ENCODE data around the gene GON4L.
"Not testable (repeated sequence)": the region's sequence is repeated elsewhere in the genome, so short reads cannot be mapped to it uniquely, and the experiment has no call there.

GON4L gene

DNA sequence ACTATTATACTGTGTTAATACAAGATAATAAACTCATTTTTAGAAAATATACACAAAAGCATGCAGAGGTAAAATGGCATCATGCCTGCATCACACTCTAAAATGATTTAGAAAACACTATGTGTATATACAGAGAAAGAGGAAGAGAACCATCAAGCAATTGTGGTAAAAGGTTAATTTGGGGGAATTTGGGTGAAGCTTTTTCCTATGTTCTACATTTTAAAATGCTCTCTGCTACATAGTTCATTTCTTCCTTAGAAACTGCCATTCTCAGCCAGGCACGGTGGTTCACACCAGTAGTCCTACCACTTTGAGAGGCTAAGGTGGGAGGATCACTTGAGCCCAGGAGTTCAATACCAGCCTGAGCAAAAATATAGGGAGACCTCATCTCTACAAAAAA, 44.1 kb downstream of the GON4L start:
- no peak for DNase-seq

DNA sequence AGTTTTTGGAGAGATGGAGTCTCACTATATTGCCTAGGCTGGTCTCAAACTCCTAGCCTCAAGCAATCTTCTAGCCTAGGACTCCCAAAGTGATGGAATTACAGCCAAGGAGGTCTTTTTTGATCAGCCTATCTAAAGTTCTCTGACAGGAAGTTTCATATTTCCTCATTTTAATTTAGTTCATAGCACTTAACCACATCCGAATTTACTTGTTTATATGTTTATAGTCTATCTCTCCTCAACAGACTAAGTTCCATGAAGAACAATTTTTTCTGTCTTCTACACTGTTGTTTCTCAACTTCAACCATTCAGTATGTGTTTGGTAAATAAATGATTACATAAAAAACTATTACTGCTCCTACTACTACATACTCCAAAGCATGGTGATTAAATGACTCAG, 47.9 kb downstream of the GON4L start:
- DNase-seq: peak; percentile 62

DNA sequence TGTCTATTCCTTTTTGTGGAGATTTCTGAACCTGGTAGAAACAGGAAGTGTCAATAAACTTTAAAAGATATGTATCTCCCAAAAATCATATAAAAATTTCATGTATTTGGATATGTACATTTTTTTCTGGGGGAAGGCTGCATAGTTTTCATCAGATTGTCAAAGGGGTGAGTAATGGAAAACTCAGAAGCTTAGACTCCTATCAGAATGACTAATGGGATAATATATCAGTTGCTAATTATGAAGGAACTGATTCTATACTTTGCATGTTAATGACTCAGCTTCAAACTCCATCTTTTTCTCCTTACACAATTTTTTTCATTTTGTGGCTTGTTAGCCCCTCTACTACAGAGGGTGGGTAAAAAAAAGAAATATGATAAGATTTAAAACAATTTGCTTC, 55.9 kb downstream of the GON4L start:
- peak; percentile 8 for DNase-seq

DNA sequence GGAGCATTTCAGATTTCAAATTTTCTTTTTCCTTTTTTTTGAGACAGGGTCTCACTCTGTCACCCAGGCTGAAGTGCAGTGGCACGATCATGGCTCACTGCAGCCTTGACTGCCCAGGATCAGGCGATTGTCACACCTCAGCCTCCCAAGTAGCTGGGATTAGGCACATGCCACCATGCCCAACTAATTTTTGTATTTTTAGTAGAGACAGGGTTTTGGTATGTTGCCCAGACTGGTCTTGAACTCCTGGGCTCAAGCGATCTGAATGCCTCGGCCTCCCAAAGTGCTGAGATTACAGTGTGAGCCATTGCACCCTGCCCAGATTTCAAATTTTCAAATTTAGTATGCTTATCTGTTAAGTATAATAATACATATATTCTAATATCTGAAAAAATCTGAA, 61.4 kb downstream of the GON4L start:
- not testable (repeated sequence) for DNase-seq

DNA sequence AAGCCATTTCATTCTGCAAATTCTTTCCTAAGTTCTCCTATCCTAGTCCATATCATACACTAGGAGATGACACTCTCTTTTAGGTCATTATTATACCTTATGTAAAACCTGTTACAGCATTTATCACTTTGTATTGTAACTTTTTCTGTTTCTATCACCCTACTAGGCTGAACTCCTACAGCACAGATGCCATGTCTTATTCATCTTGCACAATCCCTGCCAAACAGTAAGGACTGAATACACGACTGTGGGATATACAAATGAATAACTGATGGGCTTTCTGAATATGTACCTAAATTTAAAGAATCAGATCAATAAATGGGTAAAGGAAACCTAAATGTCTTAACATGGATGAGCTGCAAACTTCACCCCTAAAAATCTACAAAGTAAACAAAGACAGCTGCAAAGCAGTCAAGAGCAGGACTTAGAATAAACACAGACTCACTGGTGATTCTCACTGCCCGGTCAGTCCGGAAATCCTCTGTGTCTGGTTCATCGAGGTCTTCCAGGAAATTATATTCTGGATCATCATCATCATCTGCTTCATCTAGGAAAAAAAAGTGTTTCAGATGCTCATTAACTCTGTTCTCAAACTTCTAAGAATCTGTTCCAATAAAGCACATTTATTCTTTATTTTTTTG, 62.3 kb downstream of the GON4L start:
- no peak for DNase-seq

DNA sequence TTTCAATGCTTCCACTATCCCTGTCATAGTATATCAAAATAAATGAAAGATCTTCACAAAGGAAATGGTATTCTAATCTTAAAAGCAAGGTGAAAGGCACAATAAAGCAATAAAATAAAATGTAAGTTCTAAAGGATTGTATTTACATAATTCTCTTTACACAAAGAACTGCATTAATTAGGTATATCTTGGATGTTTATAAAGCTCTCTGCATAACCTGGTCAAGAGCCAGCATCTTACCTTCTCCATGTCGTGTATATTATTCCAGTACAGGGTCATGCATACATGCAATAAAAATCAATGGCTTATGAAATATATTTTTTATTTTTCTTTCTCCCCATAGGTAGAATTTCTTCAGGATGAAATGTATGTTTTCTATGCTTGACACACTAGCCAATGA, 63.8 kb downstream of the GON4L start:
- no peak for DNase-seq

DNA sequence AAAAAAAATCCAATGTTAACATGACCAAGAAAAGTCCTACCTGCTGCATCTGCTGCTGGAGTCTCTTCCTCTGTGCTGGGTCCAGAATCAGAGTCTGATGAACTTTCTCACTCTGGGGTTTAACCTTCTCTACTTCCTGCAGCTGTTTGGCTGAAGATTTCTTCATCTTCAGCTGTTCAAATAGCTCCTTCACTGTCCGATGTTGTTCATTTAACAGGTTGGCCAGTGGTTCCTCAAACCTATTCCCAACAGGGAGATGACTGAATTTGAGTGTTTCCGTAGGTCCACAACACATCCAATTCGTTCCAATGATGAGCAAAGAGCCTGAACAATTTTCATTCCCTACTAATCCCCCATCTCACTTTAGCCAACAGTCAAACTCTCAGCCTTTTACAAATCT, 79.4 kb downstream of the GON4L start:
- DNase-seq: no peak

DNA sequence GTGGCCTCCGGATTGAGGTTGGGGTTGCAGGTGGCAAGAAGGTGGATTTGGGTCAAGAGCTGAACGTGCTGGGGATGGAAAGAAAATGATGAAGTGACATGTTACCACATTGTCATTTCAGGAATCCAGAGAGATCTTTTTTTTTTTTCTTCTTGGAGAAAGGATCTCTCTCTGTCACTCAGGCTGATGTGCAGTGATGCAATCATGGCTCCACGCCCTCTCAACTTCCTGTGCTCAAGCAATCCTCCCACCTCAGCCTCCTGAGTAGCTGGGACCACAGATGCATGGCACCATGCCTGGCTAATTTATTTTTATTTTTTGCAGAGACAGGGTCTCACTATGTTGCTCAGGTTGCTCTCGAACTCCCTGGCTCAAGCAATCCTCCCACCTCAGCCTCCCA, 80.6 kb downstream of the GON4L start:
- peak; percentile 26 for DNase-seq

DNA sequence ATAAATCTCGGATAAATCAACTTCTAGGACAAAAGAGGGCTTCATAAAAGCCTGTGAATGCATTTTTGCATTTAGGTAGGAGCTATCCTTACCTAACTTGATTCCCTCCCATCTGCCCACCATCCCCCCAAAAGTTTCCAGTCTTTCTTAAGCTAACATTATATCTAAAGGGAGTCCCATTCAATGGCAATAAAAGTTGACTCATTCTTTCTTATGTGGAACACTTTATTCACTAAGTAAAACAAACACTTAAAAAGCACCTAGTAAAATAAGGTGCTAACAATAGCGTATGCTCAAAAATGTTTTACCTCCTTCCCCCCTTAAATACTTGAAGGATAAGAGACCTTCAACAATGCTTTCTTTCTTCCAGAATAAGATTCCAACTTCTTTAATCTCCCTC, 83.8 kb downstream of the GON4L start:
- no peak for DNase-seq

DNA sequence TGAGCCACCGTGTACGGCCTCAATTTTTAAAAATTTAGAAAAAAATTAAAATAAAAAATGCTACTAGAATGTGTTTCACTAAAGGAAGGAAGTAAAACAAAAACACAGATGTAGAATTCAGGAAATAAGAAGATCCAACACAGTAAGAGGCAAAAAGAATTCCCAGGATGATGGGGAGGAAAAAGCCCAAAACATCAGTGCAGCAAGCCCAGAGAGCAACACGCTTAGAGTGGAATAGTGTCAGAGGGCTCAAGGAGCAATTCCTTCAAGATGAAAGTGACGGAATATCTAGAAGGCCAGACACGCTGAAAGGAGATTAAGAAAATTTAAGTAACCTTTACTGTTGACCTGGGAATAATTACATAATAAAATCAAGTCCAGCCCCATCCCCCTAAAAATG, 87.8 kb downstream of the GON4L start:
- DNase-seq: no peak

DNA sequence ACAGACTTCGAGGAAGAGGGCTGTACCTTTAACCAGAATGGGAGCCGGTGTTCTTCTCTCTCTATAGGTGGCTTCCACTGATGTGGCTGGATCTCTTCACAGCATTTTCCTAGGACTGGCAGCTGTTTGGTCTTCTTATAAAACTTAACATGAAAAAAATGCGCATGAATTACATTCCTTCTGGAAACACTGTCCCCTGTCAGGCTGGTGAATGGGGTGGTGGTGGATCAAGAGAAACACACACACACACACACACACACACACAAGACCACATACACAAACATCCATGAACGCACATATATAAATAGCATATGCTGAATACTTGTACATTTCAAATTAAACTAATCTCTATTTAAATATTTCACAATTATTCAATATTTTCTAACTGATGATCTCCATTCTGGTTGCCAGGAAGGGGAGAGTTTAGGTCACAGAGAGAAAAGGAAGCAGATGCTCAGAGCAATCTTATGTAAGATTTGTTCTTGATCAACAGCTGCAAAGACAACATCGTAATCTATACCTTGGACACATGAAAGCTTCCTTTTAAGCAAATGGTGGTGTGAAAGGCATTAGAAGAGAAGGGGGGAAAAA, 89.5 kb downstream of the GON4L start:
- peak; percentile 15 for DNase-seq

DNA sequence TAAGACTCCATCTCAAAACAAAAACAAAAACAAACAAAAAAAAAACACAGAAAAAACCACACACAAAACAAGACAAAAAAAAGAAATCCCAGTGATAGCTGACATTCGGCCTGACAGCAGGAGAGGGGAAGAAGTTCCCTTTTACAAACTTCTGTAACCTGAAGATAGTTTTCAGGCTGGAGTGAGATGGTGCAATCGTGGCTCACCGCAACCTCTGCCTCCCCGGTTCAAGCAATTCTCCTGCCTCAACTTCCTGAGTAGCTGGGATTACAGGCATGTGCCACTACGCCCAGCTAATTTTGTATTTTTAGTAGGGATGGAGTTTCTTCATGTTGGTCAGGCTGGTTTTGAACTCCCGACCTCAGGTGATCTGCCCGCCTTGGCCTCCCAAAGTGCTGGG, 93.0 kb downstream of the GON4L start:
- peak; percentile 67 for DNase-seq

DNA sequence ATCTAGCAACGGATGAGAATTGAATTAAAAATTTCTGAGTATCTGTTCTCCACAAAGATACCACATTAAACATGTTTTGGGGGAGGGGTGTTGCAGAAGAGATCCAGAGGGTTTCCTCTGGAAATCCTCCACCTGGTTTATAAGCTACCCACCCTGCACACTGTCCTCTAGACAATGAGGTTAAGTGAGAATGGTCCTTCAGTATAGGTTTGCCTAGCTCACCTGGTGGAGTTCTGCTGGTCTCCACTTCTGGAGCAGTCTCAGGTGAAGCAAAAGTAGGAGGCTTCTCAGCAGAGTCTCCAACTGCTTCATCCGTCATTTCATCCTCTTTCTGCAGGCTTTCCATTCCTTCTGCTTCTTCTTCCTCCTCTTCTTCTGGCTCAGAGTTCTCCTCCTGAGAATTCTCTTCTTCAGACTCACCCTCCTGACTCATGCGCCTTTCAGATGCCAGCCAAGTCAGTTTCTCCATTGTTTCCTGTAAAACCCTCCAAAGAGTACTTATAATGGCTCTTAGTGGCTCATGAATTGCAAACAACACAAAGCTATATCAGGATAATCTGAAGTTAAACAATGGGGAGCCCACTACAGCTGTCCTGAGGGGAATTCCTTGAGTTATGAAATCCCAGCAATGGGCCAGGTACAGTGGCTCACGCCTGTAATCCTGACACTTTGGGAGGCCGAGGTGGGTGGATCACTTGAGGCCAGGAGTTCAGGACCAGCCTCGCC, 93.8 kb downstream of the GON4L start:
- peak; percentile 51 for DNase-seq

DNA sequence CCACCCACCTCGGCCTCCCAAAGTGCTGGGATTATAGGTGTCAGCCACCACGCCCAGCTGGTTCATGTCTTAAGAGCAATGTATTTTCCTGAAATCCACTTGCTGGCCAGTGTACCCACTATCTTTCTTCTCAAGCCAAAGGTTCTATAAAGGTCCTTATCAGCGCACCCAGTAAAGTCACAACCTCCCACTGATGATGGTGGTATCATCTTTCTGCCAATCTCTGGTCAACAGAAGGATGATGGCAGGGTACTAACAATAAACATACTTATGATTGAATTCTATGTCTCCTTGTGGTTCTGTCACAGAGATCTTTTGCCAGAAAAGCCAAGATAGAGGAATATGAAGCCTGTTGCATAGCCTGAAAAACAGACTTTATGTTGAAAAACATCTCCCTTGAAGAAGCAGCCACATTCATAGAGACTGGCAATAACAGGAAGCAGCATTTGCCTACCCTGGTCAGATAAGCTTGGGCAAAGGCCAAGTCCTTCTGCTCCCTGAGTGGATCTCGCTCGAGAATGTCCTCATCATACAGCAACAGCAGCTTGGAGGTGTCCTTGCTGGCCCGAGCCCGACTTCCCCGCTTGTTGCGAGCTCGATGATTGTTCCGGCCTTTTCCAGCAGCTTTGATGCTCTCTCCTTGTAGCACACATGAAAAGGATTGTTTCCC, 95.1 kb downstream of the GON4L start:
- DNase-seq: peak; percentile 92

DNA sequence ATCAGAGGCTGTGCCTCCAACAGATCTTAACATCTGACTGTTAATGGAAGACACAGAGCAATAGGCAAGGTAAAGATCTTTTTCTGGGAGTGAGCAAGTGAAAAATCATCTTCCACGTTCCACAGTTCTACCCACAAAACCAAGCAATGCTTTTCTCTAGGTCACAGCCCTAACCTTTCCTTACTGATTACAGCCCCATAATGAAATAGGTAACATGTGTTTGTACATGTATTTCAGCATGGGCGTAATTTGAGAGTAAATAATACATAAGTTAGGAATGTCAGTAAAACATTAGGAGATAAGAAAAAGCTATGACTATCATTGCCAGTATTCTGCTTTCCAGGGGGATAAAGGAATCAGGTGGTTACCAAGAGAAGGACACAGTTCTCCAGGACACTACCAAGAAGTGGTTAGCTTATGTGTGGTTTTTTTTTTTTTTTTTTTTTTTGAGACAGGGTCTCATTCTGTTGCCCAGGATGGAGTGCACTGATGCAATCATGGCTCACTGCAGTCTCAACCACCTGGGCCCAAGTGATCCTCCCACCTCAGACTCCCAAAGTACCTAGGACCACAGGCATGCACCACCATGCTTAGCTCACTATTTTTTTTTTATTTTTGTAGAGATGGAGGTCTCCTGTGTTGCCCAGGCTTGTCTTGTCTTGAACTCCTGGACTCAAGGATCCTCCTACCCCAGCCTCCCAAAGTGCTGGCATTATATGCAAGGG, 96.1 kb downstream of the GON4L start:
- no peak for DNase-seq

DNA sequence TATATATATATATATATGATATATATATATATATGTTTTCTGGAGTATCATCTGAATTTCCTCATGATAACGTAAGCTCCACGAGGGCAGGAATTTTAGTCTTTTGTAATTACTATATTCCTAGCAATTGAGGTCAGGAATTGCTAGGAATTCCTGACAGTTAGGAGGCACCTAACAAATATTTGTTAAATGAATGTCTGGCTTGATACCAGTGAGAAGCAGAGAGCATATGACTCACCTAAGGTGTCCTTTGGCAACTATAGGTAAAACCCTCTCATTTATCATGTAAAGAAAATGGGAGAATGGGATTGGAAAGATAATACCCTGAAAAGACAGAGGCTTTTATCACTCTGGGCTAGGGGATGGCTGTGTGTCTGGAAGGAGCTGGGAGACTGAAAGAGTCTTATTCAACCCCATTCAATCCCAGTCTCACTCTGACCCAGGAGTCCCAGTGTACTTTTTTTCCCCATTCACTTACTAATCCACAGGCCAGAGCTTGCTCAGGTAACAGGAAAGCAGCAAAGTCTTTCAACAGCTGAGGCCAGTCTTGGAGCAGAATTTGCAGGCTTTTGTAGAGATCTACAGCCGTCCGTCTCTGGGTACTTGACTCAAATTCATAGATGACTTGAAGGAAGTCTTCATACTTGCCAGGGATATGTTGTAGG, 96.9 kb downstream of the GON4L start:
- DNase-seq: no peak

DNA sequence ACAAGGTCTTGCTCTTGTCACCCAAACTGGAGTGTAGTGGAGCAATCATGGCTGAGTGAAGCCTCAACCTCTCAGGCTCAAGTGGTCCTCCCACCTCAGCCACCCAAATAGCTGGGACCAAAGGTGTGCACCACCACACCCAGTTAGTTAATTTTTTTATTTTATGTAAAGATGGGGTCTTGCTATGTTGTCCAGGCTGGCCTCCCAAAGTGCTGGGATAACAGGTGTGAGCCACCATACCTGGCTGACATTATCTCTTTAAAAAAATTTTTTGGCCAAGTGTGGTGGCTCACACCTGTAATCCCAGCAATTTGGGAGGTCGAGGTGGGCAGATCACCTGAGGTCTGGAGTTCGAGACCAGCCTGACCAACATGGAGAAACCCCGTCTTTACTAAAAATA, 98.0 kb downstream of the GON4L start:
- DNase-seq: not testable (repeated sequence)

DNA sequence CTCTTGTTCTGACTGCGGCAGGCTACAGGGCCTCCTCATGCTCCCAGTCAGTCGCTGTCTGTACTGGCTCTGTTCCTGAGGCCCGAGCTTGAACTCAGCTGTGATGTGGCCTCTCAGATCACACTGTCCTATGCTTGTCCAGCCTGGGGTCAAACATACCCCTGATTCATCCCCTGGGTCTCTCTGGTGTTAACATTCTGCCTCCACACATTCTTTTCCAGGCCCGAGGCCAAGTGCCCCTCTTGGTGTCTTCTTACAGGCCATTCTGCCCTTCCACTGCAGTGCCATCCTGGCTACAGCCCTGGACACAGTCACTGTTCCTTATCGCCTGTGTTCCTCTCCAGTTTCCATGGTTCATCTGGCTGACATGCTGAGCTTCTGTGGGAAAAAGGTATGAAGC, 108.9 kb downstream of the GON4L start:
- not testable (repeated sequence) for DNase-seq

DNA sequence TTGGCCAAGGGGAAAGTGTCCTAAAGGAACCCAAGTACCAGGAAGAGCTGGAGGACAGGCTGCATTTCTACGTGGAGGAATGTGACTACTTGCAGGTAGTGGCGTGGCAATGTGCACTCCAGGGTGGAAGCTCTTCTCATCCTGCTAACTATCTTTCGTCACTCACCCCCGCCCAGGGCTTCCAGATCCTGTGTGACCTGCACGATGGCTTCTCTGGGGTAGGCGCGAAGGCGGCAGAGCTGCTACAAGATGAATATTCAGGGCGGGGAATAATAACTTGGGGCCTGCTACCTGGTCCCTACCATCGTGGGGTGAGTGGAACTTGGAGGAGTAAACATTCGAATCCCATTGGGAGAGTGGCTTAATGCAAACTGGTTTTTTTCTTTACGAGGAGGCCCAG, 109.4 kb downstream of the GON4L start:
- DNase-seq: not testable (repeated sequence)

DNA sequence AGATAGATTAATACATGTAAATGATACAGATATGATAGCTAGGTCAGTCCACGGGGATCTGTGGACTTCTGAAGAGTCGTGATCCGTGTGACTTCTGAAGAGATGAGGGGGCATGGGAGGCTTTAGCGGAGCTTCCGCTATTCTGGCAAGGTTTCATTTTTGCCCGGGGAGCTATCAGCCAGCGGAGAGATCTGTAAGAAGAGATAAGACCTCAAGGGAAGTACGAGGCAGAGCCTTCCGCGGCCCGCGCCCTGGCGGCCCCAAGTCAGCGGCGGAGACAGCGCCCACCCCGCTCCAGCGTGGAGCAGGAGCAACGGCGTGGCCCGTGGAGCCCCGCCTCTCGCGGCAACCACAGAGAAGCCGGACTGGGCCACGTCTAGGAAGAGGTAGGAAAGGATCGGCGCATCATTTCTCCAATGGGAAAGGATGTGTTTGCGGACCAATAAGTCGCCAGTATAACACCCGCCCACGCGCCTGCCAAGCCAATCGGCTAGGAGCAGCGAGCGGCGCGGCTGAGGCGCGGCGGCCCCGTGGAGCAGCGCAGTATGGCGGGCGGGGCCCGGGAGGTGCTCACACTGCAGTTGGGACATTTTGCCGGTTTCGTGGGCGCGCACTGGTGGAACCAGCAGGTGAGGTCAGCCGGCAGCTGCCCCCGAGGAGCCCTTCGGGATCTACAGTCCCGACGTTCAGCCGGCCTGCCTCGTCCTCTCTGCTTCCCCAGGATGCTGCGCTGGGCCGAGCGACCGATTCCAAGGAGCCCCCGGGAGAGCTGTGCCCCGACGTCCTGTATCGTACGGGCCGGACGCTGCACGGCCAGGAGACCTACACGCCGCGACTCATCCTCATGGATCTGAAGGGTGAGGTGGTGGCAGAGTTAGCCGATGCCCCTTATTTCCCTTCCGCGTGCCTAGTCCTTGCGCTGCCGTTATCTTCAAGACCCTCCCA, 111.5 kb downstream of the GON4L start:
- peak; percentile 99 for DNase-seq

DNA sequence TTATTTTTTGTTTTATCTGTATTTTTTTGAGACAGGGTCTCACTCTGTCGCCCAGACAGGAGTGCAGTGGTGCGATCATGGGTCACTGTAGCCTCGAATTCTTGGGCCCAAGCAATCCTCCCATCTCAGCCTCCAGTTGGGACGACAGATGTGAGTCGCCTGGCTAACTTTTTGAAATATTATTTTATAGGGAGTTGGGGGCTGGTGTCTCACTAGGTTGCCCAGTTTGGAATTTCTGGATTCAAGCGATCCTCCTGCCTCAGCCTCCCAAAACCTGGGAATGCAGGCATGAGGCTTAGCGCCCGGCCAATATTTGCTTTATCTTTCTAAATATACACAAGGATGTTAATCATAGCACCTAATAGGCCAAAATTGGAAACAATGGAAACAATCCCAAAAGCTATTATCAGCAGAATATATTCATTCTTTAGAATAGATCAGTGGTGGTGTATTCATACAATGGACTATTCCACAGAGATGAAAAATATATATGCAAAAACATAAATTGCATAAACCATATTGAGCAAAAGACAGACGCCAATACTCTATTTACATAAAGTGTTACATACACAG, 112.2 kb downstream of the GON4L start:
- no peak for DNase-seq
